WERI-Rb-1 (cell line): ENCODE data around the gene SLC12A8.

Experiments used
- DNase-seq: peaks from one replicate; pipeline ENCODE4 v3.0.0-alpha.2; 2020
- H3K27ac ChIP-seq: fragments of 250-450 bp; sonication (Bioruptor Pico); 2 replicates; pipeline ENCODE4 v1.5.1; 2020; ENCODE audit warnings: mild to moderate bottlenecking, moderate library complexity
- H3K27me3 ChIP-seq: fragments of 250-450 bp; sonication (Bioruptor Pico); 2 replicates; pipeline ENCODE4 v1.5.1; 2021; ENCODE audit warnings: mild to moderate bottlenecking, low read depth, moderate library complexity; ENCODE audit not compliant: insufficient read depth, severe bottlenecking
- H3K36me3 ChIP-seq: fragments of 250-450 bp; sonication (Bioruptor Pico); 2 replicates; pipeline ENCODE4 v1.5.1; 2020; ENCODE audit warnings: mild to moderate bottlenecking, moderate library complexity
- H3K4me3 ChIP-seq: 2 replicates; pipeline ENCODE4 v1.5.1; 2011; ENCODE audit warnings: low read depth, mild to moderate bottlenecking, control low read depth, low read length
- H3K9me3 ChIP-seq: fragments of 250-450 bp; sonication (Bioruptor Pico); 2 replicates; pipeline ENCODE4 v1.5.1; 2021; ENCODE audit warnings: mild to moderate bottlenecking, moderate library complexity; ENCODE audit not compliant: severe bottlenecking
- TF ChIP-seq, protein P1 (sequence below): IDR thresholded peaks from 2 replicates; pipeline ENCODE4 v1.5.1; 2011; ENCODE audit warnings: low read depth, mild to moderate bottlenecking, control low read depth, inconsistent platforms, low read length

The SLC12A8 gene

DNA sequence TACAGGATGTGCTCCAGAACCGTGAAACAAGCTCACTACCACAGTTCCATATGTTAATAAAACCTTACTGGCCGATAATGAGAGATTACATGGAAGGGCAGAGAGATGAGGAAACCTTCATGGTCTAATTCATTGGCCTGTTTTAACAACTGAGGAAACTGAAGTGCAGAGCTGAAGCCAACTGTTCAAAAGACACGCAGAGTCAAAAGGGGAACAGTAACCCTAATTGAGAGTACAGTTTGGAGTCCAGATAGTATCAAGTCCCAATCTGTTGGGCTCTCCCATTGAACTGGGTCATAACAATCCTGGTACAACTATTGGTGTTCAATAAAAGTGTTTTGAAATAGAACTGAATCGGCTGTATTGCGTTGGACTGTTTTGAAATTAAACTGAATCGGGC is 69.6 kb downstream of the SLC12A8 start:
- Histone ChIP-seq H3K27me3 (no peaks in the 10 kb centered on the region), H3K9me3 (no peaks in the 10 kb centered on the region), H3K36me3 (no peaks in the 10 kb centered on the region), H3K4me3 (no peak overlapping the region), H3K27ac (no peak overlapping the region)
- no peak for DNase-seq
- TF ChIP-seq, protein P1, sequence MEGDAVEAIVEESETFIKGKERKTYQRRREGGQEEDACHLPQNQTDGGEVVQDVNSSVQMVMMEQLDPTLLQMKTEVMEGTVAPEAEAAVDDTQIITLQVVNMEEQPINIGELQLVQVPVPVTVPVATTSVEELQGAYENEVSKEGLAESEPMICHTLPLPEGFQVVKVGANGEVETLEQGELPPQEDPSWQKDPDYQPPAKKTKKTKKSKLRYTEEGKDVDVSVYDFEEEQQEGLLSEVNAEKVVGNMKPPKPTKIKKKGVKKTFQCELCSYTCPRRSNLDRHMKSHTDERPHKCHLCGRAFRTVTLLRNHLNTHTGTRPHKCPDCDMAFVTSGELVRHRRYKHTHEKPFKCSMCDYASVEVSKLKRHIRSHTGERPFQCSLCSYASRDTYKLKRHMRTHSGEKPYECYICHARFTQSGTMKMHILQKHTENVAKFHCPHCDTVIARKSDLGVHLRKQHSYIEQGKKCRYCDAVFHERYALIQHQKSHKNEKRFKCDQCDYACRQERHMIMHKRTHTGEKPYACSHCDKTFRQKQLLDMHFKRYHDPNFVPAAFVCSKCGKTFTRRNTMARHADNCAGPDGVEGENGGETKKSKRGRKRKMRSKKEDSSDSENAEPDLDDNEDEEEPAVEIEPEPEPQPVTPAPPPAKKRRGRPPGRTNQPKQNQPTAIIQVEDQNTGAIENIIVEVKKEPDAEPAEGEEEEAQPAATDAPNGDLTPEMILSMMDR, result no peak

DNA sequence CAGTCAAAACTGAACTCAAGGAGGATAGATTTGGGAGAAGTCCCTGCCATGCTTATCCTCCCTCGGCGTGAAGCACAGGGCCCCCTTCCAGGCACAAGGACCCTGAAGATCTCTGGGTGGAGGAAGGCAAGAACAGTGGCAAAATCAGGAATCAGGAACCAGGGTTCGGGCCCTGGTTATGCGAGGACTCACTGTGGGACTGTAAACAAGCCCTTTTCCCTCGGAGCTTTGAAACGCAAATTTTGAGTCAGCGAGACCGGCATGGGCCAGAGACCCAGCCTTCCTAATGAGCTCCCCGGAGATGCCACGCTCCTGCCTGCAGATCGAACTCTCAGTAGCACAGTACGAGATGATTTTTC is 70.1 kb downstream of the SLC12A8 start:
- Histone ChIP-seq H3K4me3 (no peak overlapping the region), H3K9me3 (no peaks in the 10 kb centered on the region), H3K36me3 (no peaks in the 10 kb centered on the region), H3K27me3 (no peaks in the 10 kb centered on the region), H3K27ac (no peak overlapping the region)
- TF ChIP-seq, protein P1, result no peak
- no peak for DNase-seq

DNA sequence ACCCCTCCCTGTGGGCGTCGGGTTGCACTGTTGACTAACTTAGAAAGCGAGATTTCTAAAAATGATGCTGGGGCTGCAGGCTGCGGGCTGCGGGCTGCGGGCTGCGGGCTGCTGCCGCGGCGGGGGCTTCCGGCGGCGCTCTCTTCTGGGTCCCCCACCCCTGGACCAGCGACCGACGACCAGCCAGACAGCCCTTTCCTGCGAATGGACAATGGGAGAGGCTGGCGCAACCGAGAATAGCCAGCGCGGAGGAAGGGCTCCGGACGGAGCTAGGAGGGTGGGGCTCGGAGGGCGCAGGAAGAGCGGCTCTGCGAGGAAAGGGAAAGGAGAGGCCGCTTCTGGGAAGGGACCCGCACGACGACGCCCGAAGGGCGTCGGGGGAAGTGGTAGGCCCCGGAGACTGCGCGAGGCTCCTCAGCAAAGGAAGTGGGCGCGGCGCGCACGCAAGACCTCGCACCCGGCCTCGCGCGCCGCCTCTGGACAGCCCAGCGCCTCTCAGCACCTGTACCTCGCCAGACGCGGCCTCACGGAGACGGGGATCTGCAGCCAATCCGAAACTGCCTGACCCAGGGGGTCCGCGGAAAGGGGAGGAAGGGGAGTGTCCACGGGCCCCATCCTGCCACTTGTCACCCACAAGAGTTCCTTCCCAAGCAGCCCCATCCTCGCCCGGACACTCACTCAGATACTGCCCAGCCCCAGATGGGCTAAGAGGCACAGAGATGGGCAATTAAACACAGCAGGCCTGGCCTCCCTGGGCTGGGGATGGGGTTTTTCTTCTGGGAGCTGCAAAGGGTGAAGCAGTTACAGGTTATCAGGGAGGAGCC is 70.7 kb downstream of the SLC12A8 start:
- TF ChIP-seq, protein P1, result no peak
- H3K27ac ChIP-seq, result no peak overlapping the region
- no peaks in the 10 kb centered on the region for H3K9me3 ChIP-seq
- H3K4me3 ChIP-seq, result no peak overlapping the region
- no peaks in the 10 kb centered on the region for H3K27me3 ChIP-seq
- H3K36me3 ChIP-seq, result no peaks in the 10 kb centered on the region
- DNase-seq, result no peak

DNA sequence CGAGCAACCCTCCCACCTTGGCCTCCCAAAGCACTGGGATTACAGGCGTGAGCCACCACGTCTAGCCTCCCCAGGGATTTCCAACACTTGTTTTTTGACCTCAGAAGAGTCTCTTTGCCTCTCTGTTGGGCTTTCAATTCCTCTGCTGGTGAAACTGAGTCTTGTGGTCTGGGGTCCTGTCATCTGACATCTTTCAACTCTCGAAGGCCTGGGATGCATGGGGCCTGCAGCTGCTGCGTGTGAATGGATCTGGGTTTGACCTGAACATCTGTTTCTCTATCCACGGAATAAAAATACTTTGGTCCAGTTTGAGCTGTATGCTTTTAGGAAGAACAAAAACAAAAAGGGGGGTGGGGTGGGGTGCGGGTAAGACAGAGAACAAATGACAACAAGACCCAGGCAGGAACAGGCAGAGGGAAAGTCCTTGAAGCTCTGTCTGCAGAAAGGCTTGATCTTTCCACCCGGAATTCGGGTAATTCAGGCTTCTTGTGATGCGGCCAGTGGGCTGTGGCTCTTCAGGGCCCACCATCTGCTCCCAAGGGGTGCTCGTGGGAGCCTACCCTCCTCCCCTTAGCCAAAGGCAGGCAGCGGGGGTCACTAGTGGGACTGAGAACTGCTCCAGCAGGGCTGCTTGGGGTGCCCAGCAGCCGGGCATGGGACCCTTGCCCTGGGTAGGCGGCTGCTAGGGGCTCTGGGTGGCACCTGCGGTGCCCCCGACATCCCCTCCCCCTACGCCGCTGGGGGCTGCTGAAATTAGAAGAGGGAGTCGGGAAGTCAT is 71.5 kb downstream of the SLC12A8 start:
- TF ChIP-seq, protein P1, result no peak
- Histone ChIP-seq H3K4me3 (no peak overlapping the region), H3K9me3 (no peaks in the 10 kb centered on the region), H3K36me3 (no peaks in the 10 kb centered on the region), H3K27me3 (no peaks in the 10 kb centered on the region), H3K27ac (no peak overlapping the region)
- DNase-seq, result no peak

DNA sequence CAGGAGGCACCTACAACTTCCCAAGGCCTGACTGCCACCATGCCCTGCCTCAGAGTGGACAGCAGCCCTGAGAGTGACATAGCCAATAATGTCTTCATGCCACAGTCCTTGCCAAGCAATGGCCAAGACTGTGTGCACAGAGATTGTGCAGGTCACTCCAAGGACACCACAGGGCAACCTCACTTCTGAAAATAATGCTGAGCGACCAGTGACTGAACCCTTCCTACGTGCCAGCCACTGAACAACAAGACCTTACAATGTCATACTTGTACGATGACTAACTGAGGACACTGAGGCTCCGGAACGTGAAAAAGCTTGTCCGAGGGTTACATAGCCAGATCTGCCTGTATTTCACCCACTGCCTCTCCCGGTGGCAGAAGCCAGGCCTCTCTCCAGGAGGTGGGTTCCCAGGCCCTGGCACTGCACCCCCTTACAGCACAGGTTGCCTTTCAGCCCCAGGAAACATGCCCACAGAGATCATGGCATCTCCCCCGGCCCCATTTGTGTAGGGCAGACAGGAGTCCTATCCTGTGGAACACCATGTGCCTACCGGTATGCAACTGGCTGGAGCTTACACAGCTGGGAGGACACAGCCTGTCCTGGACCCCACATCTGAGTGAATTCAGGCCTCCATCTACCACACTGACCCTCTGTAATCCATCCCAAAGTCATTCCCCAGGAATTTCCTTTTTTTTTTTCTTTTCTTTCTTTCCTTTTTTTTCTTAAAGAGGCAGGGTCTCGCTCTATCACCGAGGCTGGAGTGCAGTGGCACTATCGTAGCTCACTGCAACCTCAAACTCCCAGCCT is 72.3 kb downstream of the SLC12A8 start:
- TF ChIP-seq, protein P1, result no peak
- H3K4me3 ChIP-seq, result no peak overlapping the region
- H3K9me3 ChIP-seq, result no peaks in the 10 kb centered on the region
- DNase-seq, result no peak
- no peaks in the 10 kb centered on the region for H3K27me3 ChIP-seq
- no peak overlapping the region for H3K27ac ChIP-seq
- H3K36me3 ChIP-seq, result no peaks in the 10 kb centered on the region
